Heart left ventricle (tissue), 16 donors: ENCODE measurements around the gene DGUOK. TPM values are rescaled to one million over a fixed set of nuclear protein-coding genes. Genes with fewer than 3 reads are reported as not detected.

Source experiments
- ATAC-seq, 4 donors: fragments of 200-7000 bp; cut with Tn5 transposase; one replicate each; pipeline ENCODE4 v1.9.1; 2020 to 2022; ENCODE audit warnings: moderate library complexity in 4 of 4, mild to moderate bottlenecking in 3 of 4, moderate number of reproducible peaks in 1 of 4
- DNase-seq, 5 donors: peaks; one replicate each; pipeline ENCODE4 v3.0.0-alpha.2; 2020
- H3K27ac ChIP-seq, 12 donors: fragments of 200-600 bp; sonication (generic) in 4 of 12; one replicate each; pipeline versions ENCODE4 v1.5.0 to v1.8.0; 2016 to 2022; ENCODE audit warnings: mild to moderate bottlenecking in 2 of 12
- H3K27me3 ChIP-seq, 9 donors: fragments of 200-600 bp; sonication (generic) in 2 of 9; one replicate each; pipeline versions ENCODE4 v1.5.1 to v1.8.0; 2016 to 2022; ENCODE audit warnings: mild to moderate bottlenecking in 3 of 9
- H3K36me3 ChIP-seq, 9 donors: fragments of 200-600 bp; sonication (generic) in 2 of 9; one replicate each; pipeline versions ENCODE4 v1.5.0 to v1.8.0; 2018 to 2022; ENCODE audit warnings: mild to moderate bottlenecking in 2 of 9
- H3K4me1 ChIP-seq, 12 donors: fragments of 200-600 bp; sonication (generic) in 4 of 12; one replicate each; pipeline versions ENCODE4 v1.5.0 to v1.8.0; 2016 to 2022; ENCODE audit warnings: mild to moderate bottlenecking in 3 of 12
- H3K4me3 ChIP-seq, 12 donors: fragments of 200-600 bp; sonication (generic) in 4 of 12; one replicate each; pipeline versions ENCODE4 v1.5.0 to v1.8.0; 2017 to 2022; ENCODE audit warnings: mild to moderate bottlenecking in 9 of 12, moderate library complexity in 4 of 12
- H3K9me3 ChIP-seq, 12 donors: fragments of 200-600 bp; sonication (generic) in 4 of 12; one replicate each; pipeline versions ENCODE4 v1.5.0 to v1.8.0; 2016 to 2022; ENCODE audit warnings: mild to moderate bottlenecking in 1 of 12
- POLR2A ChIP-seq, 2 donors: fragments of 450-650 bp; IDR thresholded peaks; one replicate each; pipeline ENCODE4 v1.6.1; 2017; ENCODE audit warnings: antibody characterized with exemption in 2 of 2, mild to moderate bottlenecking in 2 of 2, moderate library complexity in 2 of 2
- WGBS, 4 donors: extraction: QIAGEN DNeasy Blood & Tissue Kit in 2 of 4; methylation state at CpG; one replicate each; pipeline versions ENCODE4 v1.1.5 to v1.1.7; 2013 to 2018; 5-methylcytosine and 5-hydroxymethylcytosine counted together
- intact Hi-C, 10 donors: fragments of 100-400 bp; cut with DNase I; formaldehyde crosslinking; loops; one replicate each; pipeline versions ENCODE4 v1.11.1 to v1.14.2; 2022
- polyA plus RNA-seq, 2 donors: library from polyadenylated mRNA; stranded (reverse); fragments of 200-250 nt; gene quantifications; one replicate each; pipeline ENCODE4 v1.2.3, GENCODE V29; 2013
- total RNA-seq, 9 donors: library from RNA; depleted of rRNA in 2 of 9; stranded (reverse); fragments of >200 nt in 2 of 9; fragmentation: NEBNext Ultra II Directional in 3 of 9; extraction: Animal tissue kit (Norgen Biotek cat#: 25700) in 3 of 9; gene quantifications; one replicate each; pipeline versions ENCODE4 v1.1.0 to v1.2.4, GENCODE V29; 2016 to 2023
- TF ChIP-seq, protein P1 (sequence below), 12 donors: fragments of 200-600 bp; sonication (generic) in 4 of 12; IDR thresholded peaks; one replicate each; pipeline versions ENCODE4 v1.5.0 to v1.8.0; 2018 to 2022; ENCODE audit warnings: antibody characterized with exemption in 12 of 12, mild to moderate bottlenecking in 5 of 12
- donor health status: ischemic (EF 13 %, LVEDD 7.1; RV severe dilation, severe dysfunction).
- donor health status: healthy with polysubstance abuse.
- donor health status: DM: no; HTN: yes; CAD: no.
- donor health status: DM: no; HTN: no; CAD: no.
- donor health status: ischemic (EF 25% LVEDD 6.9; RV normal size, moderate dysfunction).
- donor health status: ischemic (EF 25% LVEDD 5.7; RV mildly dilated, moderate dysfunction).
- donor health status: healthy.
- donor health status: DM: yes; HTN: yes; CAD: no.
- donor health status: ischemic (EF 35%, LVEDD 5.7; RV mildly dilated, moderate dysfunction).
- donor health status: nonischemic (EF 11% LVEDD 7.7; RV severe dilation, severe dysfunction).
- donor health status: DM: yes; HTN: yes; CAD: no.
- donor health status: PGD.
- donor health status: ischemic (EF 29% LVEDD 5.4; RV normal size, mild dysfunction).
- donor health status: nonischemic (EF 23%, LVEDD 6.1; RV moderate dilation, normal function).

Gene DGUOK
- total and polyA plus RNA-seq, 11 donors = 22.6 to 49.2 (median 26.1) TPM

DNA sequence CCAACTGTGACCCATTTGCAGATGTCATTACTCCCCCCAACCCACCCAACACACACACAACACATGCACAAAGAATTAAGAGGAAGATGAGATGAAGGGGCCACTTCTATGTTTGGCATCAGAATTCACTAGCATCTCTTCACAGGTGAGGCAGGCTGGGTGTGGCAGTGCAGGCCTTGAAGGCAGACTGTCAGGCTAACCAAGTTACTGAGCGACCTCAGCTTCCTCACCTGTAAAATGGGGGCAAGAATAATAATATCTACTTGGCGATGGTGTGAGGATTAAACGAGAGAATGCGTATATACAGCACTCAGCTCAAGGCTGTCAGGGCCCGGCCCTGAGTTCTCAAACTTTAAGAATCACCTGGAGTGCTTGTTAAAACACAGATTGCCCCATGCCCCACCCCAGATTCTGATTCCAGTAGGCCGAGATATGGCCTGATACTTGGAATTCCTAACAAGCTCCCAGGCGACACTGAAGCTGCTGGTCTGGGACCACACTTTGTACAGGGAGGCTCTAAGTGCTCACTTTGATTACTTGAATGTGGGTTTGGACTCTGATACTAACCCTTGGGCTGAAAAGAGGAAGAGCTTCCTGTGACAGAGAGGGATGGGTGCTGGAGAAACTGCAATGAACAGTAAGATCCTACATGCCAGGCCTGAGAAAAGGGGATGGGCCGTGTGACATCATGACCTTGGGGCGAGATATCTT is 32.8 kb upstream of the DGUOK start:
- WGBS, 4 donors = 89 to 92% (median 91%) methylated on average over 9 of the region's 9 CpGs
- Histone ChIP-seq H3K36me3 (no peaks in the 10 kb centered on the region), H3K27ac (peak overlapping the region in 1 of 12 donors; percentile 91), H3K27me3 (peaks cover 0 to 6% (median 0%) of the 10 kb centered on the region in 9 donors), H3K4me1 (peaks cover 0 to 12% (median 0%) of the 10 kb centered on the region in 12 donors), H3K9me3 (no peaks in the 10 kb centered on the region), H3K4me3 (no peak overlapping the region)
- ATAC-seq (no peak), DNase-seq (no peak)
- TF ChIP-seq, protein P1, sequence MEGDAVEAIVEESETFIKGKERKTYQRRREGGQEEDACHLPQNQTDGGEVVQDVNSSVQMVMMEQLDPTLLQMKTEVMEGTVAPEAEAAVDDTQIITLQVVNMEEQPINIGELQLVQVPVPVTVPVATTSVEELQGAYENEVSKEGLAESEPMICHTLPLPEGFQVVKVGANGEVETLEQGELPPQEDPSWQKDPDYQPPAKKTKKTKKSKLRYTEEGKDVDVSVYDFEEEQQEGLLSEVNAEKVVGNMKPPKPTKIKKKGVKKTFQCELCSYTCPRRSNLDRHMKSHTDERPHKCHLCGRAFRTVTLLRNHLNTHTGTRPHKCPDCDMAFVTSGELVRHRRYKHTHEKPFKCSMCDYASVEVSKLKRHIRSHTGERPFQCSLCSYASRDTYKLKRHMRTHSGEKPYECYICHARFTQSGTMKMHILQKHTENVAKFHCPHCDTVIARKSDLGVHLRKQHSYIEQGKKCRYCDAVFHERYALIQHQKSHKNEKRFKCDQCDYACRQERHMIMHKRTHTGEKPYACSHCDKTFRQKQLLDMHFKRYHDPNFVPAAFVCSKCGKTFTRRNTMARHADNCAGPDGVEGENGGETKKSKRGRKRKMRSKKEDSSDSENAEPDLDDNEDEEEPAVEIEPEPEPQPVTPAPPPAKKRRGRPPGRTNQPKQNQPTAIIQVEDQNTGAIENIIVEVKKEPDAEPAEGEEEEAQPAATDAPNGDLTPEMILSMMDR (IDR thresholded peaks at IDR 0.05) = no peak
- no peak for TF ChIP-seq POLR2A (IDR thresholded peaks at IDR 0.05)
- intact Hi-C loops = no loop called here

DNA sequence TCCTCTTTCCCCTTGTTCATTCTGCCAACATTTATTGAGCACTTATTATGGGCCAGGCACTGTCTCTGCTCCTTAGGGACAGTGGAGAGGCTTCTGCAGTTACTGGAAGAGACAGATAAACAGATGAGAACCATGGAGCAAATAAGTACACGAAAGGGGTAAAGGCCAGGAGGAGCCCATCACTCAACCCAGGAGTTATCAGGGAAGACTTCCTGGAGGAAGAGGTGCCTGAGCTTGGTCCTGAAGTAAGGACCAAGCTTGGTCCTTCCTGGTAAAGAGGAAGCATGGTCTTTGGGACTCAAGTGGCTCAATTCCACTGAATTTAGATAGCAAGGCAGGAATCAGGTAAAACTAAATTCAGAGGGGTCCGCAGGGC is 32.2 kb upstream of the DGUOK start:
- peak overlapping the region in 1 of 12 donors; percentile 91 for H3K27ac ChIP-seq
- no peaks in the 10 kb centered on the region for H3K9me3 ChIP-seq
- DNase-seq = no peak
- intact Hi-C loops = no loop called here
- H3K36me3 ChIP-seq = no peaks in the 10 kb centered on the region
- TF ChIP-seq POLR2A (IDR thresholded peaks at IDR 0.05) = no peak
- TF ChIP-seq, protein P1 (IDR thresholded peaks at IDR 0.05) = no peak
- no peak overlapping the region for H3K4me3 ChIP-seq
- H3K27me3 ChIP-seq = peaks cover 0 to 3% (median 0%) of the 10 kb centered on the region in 9 donors
- 84 to 93% (median 91%) methylated on average over 2 of the region's 2 CpGs for WGBS, 4 donors
- ATAC-seq = no peak
- peaks cover 0 to 12% (median 0%) of the 10 kb centered on the region in 12 donors for H3K4me1 ChIP-seq

DNA sequence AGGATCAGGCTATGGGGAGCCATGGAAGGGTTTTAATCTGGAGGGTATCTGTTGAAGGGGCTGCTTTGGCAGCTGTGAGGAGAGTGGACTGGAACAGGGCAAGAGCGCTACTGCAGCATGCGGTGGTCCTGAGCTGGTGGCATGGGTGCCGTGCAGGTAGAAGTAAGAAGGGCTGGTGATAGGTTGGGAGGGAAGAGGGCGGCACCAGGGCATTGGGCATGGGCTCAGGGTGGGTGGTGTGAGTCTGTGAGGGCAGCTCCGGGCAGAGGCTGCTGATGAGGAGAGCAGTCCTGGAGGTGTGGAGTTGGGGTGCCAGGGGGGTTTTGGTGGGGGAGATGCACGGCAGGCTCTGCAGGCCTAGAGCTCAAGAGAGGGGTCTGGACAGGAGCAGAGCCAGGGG is 31.8 kb upstream of the DGUOK start:
- 78 to 87% (median 83%) methylated on average over 6 of the region's 6 CpGs for WGBS, 4 donors
- no peaks in the 10 kb centered on the region for H3K27me3 ChIP-seq
- no peaks in the 10 kb centered on the region for H3K9me3 ChIP-seq
- TF ChIP-seq POLR2A (IDR thresholded peaks at IDR 0.05) = no peak
- TF ChIP-seq, protein P1 (IDR thresholded peaks at IDR 0.05) = no peak
- peak overlapping the region in 1 of 12 donors; percentile 91 for H3K27ac ChIP-seq
- peaks cover 0 to 12% (median 0%) of the 10 kb centered on the region in 12 donors for H3K4me1 ChIP-seq
- no peak overlapping the region for H3K4me3 ChIP-seq
- no peak for DNase-seq
- no peak for ATAC-seq
- intact Hi-C loops = no loop called here
- no peaks in the 10 kb centered on the region for H3K36me3 ChIP-seq

DNA sequence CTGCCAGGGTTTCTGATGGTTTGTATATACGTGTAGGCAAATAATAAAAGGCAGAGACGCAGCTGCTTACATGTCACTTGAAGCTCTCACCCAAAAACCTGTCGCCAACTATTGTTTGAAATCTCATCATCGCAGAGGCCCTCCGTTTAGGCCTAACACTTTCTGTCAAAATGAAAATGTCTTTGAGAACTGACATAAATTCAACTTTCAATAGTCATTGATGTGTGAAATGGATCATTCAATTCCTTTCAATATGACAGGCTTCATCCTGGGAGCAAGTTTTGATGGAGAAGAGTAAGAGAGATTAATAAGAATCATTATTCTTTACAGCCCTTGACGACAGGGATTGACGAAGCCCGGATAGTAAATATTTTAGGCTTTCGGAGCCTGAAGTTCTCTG is 31.2 kb upstream of the DGUOK start:
- no peaks in the 10 kb centered on the region for H3K9me3 ChIP-seq
- no peak overlapping the region for H3K4me3 ChIP-seq
- WGBS, 4 donors = 68 to 79% (median 77%) methylated on average over 9 of the region's 9 CpGs
- peaks cover 0 to 12% (median 0%) of the 10 kb centered on the region in 12 donors for H3K4me1 ChIP-seq
- TF ChIP-seq, protein P1 (IDR thresholded peaks at IDR 0.05) = no peak
- no peak for TF ChIP-seq POLR2A (IDR thresholded peaks at IDR 0.05)
- H3K27ac ChIP-seq = peak overlapping the region in 1 of 12 donors; percentile 91
- ATAC-seq = no peak
- DNase-seq = no peak
- H3K36me3 ChIP-seq = no peaks in the 10 kb centered on the region
- intact Hi-C loops = no loop called here
- H3K27me3 ChIP-seq = no peaks in the 10 kb centered on the region
